Chondrocyte (in vitro differentiated cells): ENCODE results near the gene CAMKMT. TPM values are rescaled to one million over a fixed set of nuclear protein-coding genes. Genes with fewer than 3 reads are reported as not detected.

Experiments
- DNase-seq: peaks from one replicate; pipeline ENCODE4 v3.0.0; 2021; ENCODE audit warnings: mixed read lengths, low spot score
- H3K27ac Mint-ChIP-seq: one replicate; pipeline ENCODE4 v1.8.0; 2021; ENCODE audit warnings: mild to moderate bottlenecking, moderate library complexity, mixed read lengths; ENCODE audit not compliant: unreplicated experiment
- H3K27me3 Mint-ChIP-seq: 2 replicates; pipeline ENCODE4 v1.8.0; 2021; ENCODE audit warnings: low read depth, mixed read lengths
- H3K36me3 Mint-ChIP-seq: 2 replicates; pipeline ENCODE4 v1.8.0; 2021; ENCODE audit warnings: low read depth, mixed read lengths
- H3K4me1 Mint-ChIP-seq: 2 replicates; pipeline ENCODE4 v1.8.0; 2021; ENCODE audit warnings: low read depth, mild to moderate bottlenecking, mixed read lengths
- H3K4me3 Mint-ChIP-seq: one replicate; pipeline ENCODE4 v1.8.0; 2021; ENCODE audit warnings: mild to moderate bottlenecking, moderate library complexity, mixed read lengths; ENCODE audit not compliant: unreplicated experiment
- H3K9me3 Mint-ChIP-seq: 2 replicates; pipeline ENCODE4 v1.8.0; 2021; ENCODE audit warnings: low read depth, mixed read lengths
- total RNA-seq: library from RNA; stranded (reverse); gene quantifications from 3 replicates; pipeline ENCODE4 v1.2.1, GENCODE V29; 2021
- TF ChIP-seq, protein P1 (sequence below): fragments of 200-600 bp; sonication (generic); IDR thresholded peaks from 2 replicates; pipeline ENCODE4 v1.5.0; 2021; ENCODE audit warnings: antibody characterized with exemption, mild to moderate bottlenecking, moderate library complexity

CAMKMT gene
- total RNA-seq, 1 donor from 2014 or later: 6.5 TPM

DNA sequence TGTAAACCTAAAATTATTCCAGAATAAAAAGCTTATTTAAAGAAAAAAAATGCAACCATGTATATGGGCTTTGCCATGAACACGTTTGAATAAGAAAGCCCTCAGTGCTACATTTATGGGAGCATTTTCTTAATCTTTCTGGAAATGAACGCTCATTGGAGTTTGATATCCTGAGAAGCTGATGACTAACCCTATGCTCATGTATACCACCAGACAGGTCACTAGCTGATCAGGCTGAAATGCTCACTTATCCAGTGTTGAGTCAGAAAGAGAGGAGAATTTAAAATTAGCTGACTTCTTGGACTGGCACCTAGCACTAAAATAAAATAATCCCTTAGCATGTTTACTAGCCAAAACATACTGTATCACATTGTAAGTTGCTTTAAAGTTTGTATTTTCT is 324.8 kb downstream of the CAMKMT start:
- no peak for DNase-seq
- Mint-ChIP-seq H3K9me3 (no peaks in the 10 kb centered on the region), H3K36me3 (no peaks in the 10 kb centered on the region), H3K4me3 (no peak overlapping the region), H3K4me1 (peaks cover 6% of the 10 kb centered on the region), H3K27ac (no peak overlapping the region), H3K27me3 (no peaks in the 10 kb centered on the region)
- TF ChIP-seq, protein P1, sequence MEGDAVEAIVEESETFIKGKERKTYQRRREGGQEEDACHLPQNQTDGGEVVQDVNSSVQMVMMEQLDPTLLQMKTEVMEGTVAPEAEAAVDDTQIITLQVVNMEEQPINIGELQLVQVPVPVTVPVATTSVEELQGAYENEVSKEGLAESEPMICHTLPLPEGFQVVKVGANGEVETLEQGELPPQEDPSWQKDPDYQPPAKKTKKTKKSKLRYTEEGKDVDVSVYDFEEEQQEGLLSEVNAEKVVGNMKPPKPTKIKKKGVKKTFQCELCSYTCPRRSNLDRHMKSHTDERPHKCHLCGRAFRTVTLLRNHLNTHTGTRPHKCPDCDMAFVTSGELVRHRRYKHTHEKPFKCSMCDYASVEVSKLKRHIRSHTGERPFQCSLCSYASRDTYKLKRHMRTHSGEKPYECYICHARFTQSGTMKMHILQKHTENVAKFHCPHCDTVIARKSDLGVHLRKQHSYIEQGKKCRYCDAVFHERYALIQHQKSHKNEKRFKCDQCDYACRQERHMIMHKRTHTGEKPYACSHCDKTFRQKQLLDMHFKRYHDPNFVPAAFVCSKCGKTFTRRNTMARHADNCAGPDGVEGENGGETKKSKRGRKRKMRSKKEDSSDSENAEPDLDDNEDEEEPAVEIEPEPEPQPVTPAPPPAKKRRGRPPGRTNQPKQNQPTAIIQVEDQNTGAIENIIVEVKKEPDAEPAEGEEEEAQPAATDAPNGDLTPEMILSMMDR: no peak

DNA sequence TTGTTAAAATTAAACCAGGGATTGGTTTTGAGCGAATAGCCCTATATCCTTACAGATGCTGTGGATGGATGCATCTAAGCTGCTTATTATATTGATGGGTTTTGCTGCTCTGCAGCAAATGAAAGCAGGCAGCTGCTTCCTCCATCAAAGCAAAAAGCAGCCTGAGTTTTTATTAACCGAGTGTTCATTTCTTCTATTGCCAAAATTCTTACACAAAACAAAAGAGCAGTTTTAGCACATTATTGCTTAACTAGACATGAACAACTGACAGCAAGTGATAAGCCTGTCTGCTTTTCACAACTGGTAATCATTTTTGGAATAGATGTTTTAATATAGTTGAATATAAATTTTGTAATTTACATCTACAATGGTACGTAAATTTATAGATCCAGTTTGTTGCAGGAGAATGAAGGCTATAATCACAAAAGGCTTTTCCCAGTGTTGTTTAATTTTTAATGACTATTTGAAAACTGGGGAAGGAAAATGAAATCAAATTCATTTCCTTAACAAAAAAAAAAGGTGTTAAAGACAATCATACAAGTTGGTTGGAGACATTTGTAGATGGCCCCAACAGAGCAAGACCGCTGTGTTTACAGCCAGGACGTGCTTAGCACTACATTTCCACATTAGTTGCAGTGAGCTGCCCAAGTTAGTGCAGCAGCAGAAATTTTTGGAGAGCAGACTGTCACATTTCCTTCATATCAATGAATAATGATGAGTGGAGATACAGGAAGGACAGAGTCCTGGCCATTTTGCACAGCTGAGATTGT is 326.1 kb downstream of the CAMKMT start:
- Mint-ChIP-seq H3K9me3 (no peaks in the 10 kb centered on the region), H3K4me1 (peaks cover 6% of the 10 kb centered on the region), H3K27me3 (no peaks in the 10 kb centered on the region), H3K4me3 (no peak overlapping the region), H3K27ac (no peak overlapping the region), H3K36me3 (no peaks in the 10 kb centered on the region)
- no peak for DNase-seq
- TF ChIP-seq, protein P1: no peak

DNA sequence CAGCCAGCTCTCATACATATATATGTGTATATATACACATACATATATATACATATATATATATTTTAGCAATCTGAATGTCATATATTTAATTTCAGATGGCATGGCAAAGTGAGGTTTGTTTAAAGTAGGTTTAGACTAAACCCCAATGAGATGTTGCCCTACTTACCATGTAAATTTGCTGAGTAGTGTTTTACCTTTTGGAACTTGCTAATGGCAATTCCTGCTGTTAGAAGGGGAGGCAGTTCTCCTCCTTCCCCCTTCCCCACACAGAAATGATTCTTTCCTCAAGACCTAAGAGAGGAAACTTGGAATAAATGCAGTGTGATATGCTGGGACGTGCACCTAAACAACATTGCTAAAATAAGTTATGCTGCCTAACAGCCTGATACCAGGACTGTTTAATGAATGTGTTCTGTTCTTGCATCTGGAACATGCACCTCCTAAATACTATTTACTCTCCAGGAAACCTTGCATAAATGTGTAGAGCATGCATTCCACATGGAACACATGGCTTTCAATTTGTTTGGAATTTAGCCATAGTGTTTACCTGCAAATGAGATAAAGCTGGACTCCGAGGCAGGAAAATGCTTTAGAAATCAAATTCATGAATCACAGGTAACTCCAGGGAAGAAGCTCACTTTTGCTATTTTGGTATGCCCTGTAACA is 326.8 kb downstream of the CAMKMT start:
- Mint-ChIP-seq H3K4me3 (no peak overlapping the region), H3K4me1 (peaks cover 6% of the 10 kb centered on the region)

DNA sequence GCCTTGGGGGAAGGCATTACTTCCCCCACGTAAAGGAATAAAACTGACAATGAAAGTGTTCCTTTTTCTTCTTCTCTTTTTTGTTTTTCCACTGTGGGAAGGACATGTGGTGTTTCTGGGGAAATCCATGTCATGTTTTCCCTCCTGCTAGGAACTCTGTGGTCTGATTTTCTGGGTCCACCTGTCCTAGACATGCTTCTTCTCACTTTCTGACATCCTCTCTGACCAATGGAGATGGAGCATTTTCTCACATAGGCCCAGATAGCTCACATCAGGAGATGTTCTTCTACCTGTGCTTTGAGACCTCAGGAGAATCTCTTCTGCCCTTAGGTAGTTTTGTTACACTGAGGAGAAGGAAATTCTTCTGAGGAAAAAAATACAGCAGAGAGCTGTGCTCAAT is 327.8 kb downstream of the CAMKMT start:
- no peak for DNase-seq
- Mint-ChIP-seq H3K4me1 (peaks cover 6% of the 10 kb centered on the region), H3K4me3 (no peak overlapping the region), H3K36me3 (no peaks in the 10 kb centered on the region), H3K27ac (no peak overlapping the region), H3K27me3 (no peaks in the 10 kb centered on the region), H3K9me3 (no peaks in the 10 kb centered on the region)
- TF ChIP-seq, protein P1: no peak

More for the DNA sequence above, 326.8 kb downstream of the CAMKMT start:
- H3K9me3 Mint-ChIP-seq: no peaks in the 10 kb centered on the region
- no peaks in the 10 kb centered on the region for H3K27me3 Mint-ChIP-seq
- no peak for DNase-seq
- TF ChIP-seq, protein P1: no peak
- H3K36me3 Mint-ChIP-seq: no peaks in the 10 kb centered on the region
- H3K27ac Mint-ChIP-seq: no peak overlapping the region

DNA sequence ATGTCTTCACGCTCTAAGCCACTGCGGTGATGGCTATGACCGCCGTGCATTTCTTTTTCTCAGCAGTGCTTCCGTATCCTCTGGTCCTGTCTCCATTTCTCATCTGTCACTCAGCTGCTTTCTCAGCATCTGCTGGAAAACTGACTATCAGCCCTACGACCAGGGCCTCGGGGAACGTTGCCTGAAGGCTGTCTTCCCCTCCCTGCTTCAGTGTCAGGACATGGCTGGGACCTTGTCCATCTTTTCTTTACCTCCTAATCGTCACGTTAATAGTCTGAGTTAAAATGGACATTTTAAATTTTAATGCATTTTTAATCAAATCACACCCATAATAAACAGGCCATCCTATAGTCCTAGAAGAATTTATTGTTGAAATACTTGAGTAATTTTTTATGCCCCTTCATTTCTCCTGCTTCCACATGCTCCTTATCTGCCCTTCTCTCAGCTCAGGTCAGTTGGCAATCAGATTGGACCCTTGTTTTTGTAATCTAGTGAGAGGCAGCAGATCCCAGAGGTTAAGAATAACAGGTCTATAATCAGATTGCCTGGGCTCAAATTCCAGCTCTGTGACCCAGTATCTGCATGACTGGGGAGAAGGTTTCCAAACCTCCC is 329.5 kb downstream of the CAMKMT start:
- no peak for DNase-seq
- Mint-ChIP-seq H3K4me3 (no peak overlapping the region), H3K4me1 (peaks cover 6% of the 10 kb centered on the region), H3K27me3 (no peaks in the 10 kb centered on the region), H3K36me3 (no peaks in the 10 kb centered on the region), H3K9me3 (no peaks in the 10 kb centered on the region), H3K27ac (no peak overlapping the region)
- TF ChIP-seq, protein P1: no peak
